MV-4-11 (cell line): ENCODE data around the gene CYP2A6.
"Not testable (repeated sequence)": the region's sequence is repeated elsewhere in the genome, so short reads cannot be mapped to it uniquely, and the experiment has no call there.

Source experiments
- DNase-seq: peaks from one replicate; lab custom pipeline; 2025; lab: John Stamatoyannopoulos, UW

Gene CYP2A6

GRCh38 chr19:40850277-40850676 is at the start of gene CYP2A6:
Gene CYP2A6, minus strand, starts transcription at chr19:40850447. Its CDS starts 21 bp downstream, at chr19:40850426.
- not testable (repeated sequence) for DNase-seq

GRCh38 chr19:40899964-40900363 is 49.7 kb upstream of the CYP2A6 start:
- DNase-seq: peak; percentile 99

- peak; percentile 64 for DNase-seq
Observed at GRCh38 chr19:40896843-40897789, 46.9 kb upstream of the CYP2A6 start.

GRCh38 chr19:40896418-40896796 is 46.2 kb upstream of the CYP2A6 start:
- no peak for DNase-seq

- DNase-seq: no peak
Observed at GRCh38 chr19:40893112-40893511, 42.9 kb upstream of the CYP2A6 start.

- DNase-seq: no peak
Observed at GRCh38 chr19:40889366-40889765, 39.1 kb upstream of the CYP2A6 start.

GRCh38 chr19:40888191-40888590 is 37.9 kb upstream of the CYP2A6 start:
- no peak for DNase-seq

GRCh38 chr19:40884187-40884931 is 34.1 kb upstream of the CYP2A6 start:
- DNase-seq: not testable (repeated sequence)

- not testable (repeated sequence) for DNase-seq
Observed at GRCh38 chr19:40882062-40882461, 31.8 kb upstream of the CYP2A6 start, which contains the start of gene CYP2A7. Gene CYP2A7, minus strand, starts transcription at chr19:40882231. Its CDS starts 21 bp downstream, at chr19:40882210.

- not testable (repeated sequence) for DNase-seq
Observed at GRCh38 chr19:40879349-40879748, 29.1 kb upstream of the CYP2A6 start.

- peak; percentile 86 for DNase-seq
Observed at GRCh38 chr19:40875526-40875951, 25.3 kb upstream of the CYP2A6 start.

- not testable (repeated sequence) for DNase-seq
Observed at GRCh38 chr19:40874874-40875273, 24.6 kb upstream of the CYP2A6 start.

- DNase-seq: not testable (repeated sequence)
Observed at GRCh38 chr19:40873873-40874272, 23.6 kb upstream of the CYP2A6 start.

- DNase-seq: no peak
Observed at GRCh38 chr19:40872209-40872608, 22.0 kb upstream of the CYP2A6 start.

GRCh38 chr19:40867701-40868100 is 17.5 kb upstream of the CYP2A6 start:
- DNase-seq: no peak

GRCh38 chr19:40864739-40865496 is 14.7 kb upstream of the CYP2A6 start:
- peak; percentile 93 for DNase-seq

- DNase-seq: peak; percentile 83
Observed at GRCh38 chr19:40862785-40863184, 12.5 kb upstream of the CYP2A6 start.

GRCh38 chr19:40862333-40862732 is 12.1 kb upstream of the CYP2A6 start:
- no peak for DNase-seq

- DNase-seq: no peak
Observed at GRCh38 chr19:40858109-40858508, 7.9 kb upstream of the CYP2A6 start.

- not testable (repeated sequence) for DNase-seq
Observed at GRCh38 chr19:40852467-40853152, 2.4 kb upstream of the CYP2A6 start.

- DNase-seq: not testable (repeated sequence)
Observed at GRCh38 chr19:40846722-40847121, 3.5 kb downstream of the CYP2A6 start.
